GM21447 (cell line): Measurements from ENCODE around the gene WNK1.

Source experiments
- ATAC-seq: cut with Tn5 transposase; IDR thresholded peaks from one replicate; pipeline ENCODE4 v1.9.1; 2021; ENCODE audit not compliant: unreplicated experiment

WNK1 gene

GRCh38 chr12:938810-939209, 186.4 kb downstream of the WNK1 start:
- no peak for ATAC-seq

GRCh38 chr12:943051-943450, 190.7 kb downstream of the WNK1 start:
- ATAC-seq: no peak

DNA sequence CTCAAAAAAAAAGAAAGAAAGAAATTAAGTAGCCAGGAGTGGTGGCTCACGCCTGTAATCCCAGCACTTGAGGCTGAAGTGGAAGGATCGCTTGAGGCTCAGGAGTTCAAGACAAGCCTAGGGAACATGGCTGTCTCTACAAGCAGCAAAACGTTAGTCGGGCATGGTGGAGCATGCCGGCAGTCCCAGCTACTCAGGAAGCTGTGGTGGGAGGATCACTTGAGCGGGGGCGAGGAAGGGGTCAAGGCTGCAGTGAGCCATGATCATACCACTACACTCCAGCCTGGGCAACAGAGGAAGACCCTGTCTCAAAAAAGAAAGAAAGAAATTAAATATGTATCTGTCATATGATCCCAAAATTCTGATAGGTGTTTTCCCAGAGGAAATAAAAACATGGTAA, 191.8 kb downstream of the WNK1 start:
- no peak for ATAC-seq

- no peak for ATAC-seq
These were observed 193.8 kb downstream of the WNK1 start for GRCh38 chr12:946212-946611.

DNA sequence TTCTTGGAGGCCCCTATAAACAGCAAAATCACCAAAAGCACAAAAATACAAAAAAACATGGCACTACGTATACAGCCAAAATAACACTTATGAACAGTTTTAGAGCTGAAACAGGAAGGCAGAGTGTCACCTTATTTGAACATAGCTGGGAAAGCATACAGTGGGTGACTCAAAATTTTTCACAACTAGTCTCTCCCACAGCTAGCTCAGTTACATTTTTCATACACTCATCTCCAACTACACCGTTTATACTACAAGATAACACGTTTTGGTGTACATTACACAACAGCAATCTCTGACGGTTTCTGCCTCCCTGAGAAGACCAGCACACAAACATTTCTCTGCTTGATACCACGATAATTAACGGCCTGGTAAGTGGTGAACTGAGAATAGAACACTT, 194.3 kb downstream of the WNK1 start:
- no peak for ATAC-seq

DNA sequence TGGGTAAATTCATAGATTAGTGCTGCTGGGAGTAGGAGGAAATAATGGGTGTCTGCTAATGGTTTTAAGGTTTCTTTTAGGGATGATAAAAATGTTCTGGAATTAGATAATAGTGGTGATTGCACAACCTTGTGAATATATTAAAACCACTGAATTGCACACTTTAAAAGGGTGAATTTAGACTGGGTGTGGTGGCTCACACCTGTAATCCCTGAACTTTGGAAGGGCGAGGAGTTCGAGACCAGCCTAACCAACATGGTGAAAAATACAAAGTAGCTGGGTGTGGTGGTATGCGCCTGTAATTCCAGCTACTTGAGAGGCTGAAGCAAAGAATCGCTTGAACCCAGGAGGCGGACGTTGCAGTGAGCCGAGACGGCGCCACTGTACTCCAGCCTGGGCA, 195.9 kb downstream of the WNK1 start:
- no peak for ATAC-seq

- peak; percentile 85 for ATAC-seq
These were observed 197.2 kb downstream of the WNK1 start, which contains the start of gene RAD52 for GRCh38 chr12:949453-950191. Gene RAD52, minus strand, starts transcription at chr12:949694. Its CDS starts 16,636 bp downstream, at chr12:933058.

- ATAC-seq: no peak
These were observed 198.8 kb downstream of the WNK1 start for GRCh38 chr12:951176-951575.

GRCh38 chr12:953776-954175, 201.4 kb downstream of the WNK1 start:
- no peak for ATAC-seq

- ATAC-seq: no peak
These were observed 202.4 kb downstream of the WNK1 start for GRCh38 chr12:954741-955140.

DNA sequence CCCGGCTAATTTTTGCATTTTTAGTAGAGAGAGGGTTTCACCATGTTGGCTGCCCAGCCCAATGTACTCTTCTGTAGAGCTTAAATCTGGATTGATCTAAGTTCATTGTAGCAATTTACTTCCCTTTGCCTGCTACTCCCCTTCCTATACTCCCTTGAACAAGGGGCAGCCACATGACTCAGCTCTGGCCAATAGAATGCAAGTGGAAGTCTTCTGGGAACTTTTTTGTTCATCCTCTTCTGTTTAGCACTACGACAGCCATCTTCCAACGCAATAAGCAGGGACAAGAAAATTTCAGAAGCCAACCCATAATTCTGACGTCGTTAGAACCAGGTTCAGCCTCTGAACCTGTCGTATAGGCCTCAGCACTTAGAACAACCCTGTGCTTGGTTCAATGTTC, 203.6 kb downstream of the WNK1 start:
- ATAC-seq: no peak

DNA sequence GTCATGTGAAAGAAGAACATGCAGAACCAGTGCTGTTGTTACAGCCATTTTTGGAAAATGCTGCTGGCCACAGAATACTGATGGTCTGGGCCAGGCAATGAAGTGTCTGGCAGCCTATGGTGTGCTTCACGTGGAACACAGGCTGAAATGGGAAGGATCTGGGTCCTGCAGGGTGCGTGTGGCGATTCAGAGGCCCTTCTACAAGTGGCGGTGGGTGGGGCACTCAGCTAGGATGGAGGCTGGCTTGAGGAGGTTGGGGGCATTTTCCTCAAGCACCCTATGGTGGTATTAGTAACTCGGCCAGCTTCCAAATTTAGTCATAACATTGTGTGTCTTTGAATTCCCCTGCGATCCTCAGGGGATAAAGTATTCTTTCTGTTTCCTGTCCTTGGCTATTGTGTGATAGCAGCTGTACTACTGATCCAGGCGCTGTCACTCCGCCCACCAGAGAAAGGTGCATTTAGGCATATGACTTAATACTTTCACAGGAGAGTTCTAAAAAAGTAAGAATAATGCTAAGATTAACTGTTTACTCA, 206.3 kb downstream of the WNK1 start:
- ATAC-seq: peak; percentile 82
